Tibial nerve (tissue), 4 donors: ENCODE results near the gene RBKS. TPM values are rescaled to one million over a fixed set of nuclear protein-coding genes. Genes with fewer than 3 reads are reported as not detected.
"Not testable (repeated sequence)": the region's sequence is repeated elsewhere in the genome, so short reads cannot be mapped to it uniquely, and the experiment has no call there.

Experiments used
- DNase-seq, 2 donors: peaks; one replicate each; pipeline ENCODE4 v3.0.0-alpha.2; 2019; ENCODE audit warnings: low spot score in 2 of 2
- H3K27ac ChIP-seq, 4 donors: fragments of 200-600 bp; sonication (generic) in 3 of 4; one replicate each; pipeline ENCODE4 v1.5.1; 2017 to 2019; ENCODE audit warnings: mild to moderate bottlenecking in 1 of 4
- H3K27me3 ChIP-seq, 2 donors: fragments of 200-600 bp; sonication (generic) in 1 of 2; one replicate each; pipeline versions ENCODE4 v1.5.1 to v1.6.0; 2017 to 2019
- H3K36me3 ChIP-seq, 3 donors: fragments of 200-600 bp; sonication (generic); one replicate each; pipeline ENCODE4 v1.5.1; 2018 to 2019
- H3K4me1 ChIP-seq, 4 donors: fragments of 200-600 bp; sonication (generic) in 3 of 4; one replicate each; pipeline ENCODE4 v1.5.1; 2017 to 2019
- H3K4me3 ChIP-seq, 4 donors: fragments of 200-600 bp; sonication (generic) in 3 of 4; one replicate each; pipeline ENCODE4 v1.5.1; 2017 to 2019; ENCODE audit warnings: mild to moderate bottlenecking in 1 of 4, moderate library complexity in 1 of 4
- H3K9me3 ChIP-seq, 4 donors: fragments of 200-600 bp; sonication (generic) in 3 of 4; one replicate each; pipeline ENCODE4 v1.5.1; 2017 to 2019
- EP300 ChIP-seq, 2 donors: sonication (generic); formaldehyde crosslinking; IDR thresholded peaks; one replicate each; pipeline ENCODE4 v1.6.1; 2017; ENCODE audit warnings: antibody characterized with exemption in 2 of 2, mild to moderate bottlenecking in 1 of 2
- POLR2A ChIP-seq, 2 donors: fragments of 450-650 bp; IDR thresholded peaks; one replicate each; pipeline ENCODE4 v1.6.1; 2017; ENCODE audit warnings: antibody characterized with exemption in 2 of 2, mild to moderate bottlenecking in 2 of 2, moderate library complexity in 2 of 2
- WGBS, 2 donors: methylation state at CpG; one replicate each; pipeline ENCODE4 v1.1.5; 2018; 5-methylcytosine and 5-hydroxymethylcytosine counted together
- total RNA-seq, 4 donors: library from RNA; depleted of rRNA; stranded (reverse); fragments of >200 nt; gene quantifications; one replicate each; pipeline ENCODE4 v1.1.0, GENCODE V29; 2016
- TF ChIP-seq, protein P1 (sequence below), 5 experiments: fragments of 200-600 bp in 3 of 5; fragments of 450-650 bp in 2 of 5; sonication (generic) in 3 of 5; IDR thresholded peaks; one replicate each; pipeline ENCODE4 v1.5.1; 2016 to 2019; ENCODE audit warnings: antibody characterized with exemption in 5 of 5, mild to moderate bottlenecking in 3 of 5, moderate library complexity in 2 of 5

The RBKS gene
- total RNA-seq, 4 donors from 2014 or later, result 1.2 to 8.1 (median 4.4) TPM

DNA sequence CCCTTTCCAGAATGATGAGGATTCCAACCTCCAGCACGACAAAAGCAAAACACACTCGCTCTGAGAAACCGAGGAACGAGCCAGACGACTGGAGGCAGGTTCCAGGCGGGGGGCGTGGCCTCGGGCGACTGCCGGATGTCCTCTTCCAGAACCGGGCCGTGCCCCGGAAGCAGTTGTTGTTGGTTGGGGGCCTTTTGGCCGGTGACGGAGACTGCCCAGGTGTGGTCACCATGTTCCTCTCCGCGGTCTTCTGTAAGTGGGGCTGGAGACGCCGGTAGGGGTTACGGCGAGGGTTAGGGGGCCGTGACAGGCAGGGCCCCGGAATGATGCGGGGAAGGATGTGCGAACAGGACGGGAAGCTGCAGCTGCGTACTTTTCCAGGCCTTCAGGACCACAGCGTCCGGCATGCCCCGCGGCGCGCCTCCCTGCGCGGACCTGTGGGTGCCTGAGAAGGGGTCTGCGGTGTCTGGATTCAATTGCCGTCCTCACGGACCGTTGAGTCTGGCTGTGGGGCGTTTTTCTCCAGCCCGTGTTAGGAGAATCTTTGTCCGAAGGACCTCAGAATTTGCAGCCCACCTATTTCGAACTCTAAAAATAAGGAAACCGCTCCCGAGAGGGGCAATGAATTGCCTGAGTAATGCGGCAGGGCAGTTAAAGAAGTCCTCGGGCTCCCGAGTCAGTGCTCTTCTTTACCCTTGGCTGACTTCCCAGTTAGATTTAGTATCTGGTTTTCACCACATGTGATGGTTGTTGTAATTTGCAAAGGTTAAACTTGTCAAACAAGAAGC lies 118.4 kb downstream of the RBKS start, which contains the start of gene MRPL33:
TSS of gene MRPL33 (plus strand) at position 172 of the 788 bp plus-strand sequence. CDS start at position 231, 59 bp downstream.
- Histone ChIP-seq H3K27ac (peak within 1 kb of the TSS; percentile 71 to 90 (median 86)), H3K4me3 (peak within 1 kb of the TSS; percentile 68 to 84 (median 79)), H3K36me3 (peaks cover 0 to 21% (median 0%) of the 10 kb centered on the region in 3 donors), H3K9me3 (no peaks in the 10 kb centered on the region), H3K27me3 (no peaks in the 10 kb centered on the region), H3K4me1 (peaks cover 0 to 45% (median 17%) of the 10 kb centered on the region in 4 donors)
- TF ChIP-seq POLR2A (IDR thresholded peaks at IDR 0.05) (peak; percentile 46 to 77), EP300 (IDR thresholded peaks at IDR 0.05) (peak; percentile 84 to 98)
- TF ChIP-seq, protein P1, sequence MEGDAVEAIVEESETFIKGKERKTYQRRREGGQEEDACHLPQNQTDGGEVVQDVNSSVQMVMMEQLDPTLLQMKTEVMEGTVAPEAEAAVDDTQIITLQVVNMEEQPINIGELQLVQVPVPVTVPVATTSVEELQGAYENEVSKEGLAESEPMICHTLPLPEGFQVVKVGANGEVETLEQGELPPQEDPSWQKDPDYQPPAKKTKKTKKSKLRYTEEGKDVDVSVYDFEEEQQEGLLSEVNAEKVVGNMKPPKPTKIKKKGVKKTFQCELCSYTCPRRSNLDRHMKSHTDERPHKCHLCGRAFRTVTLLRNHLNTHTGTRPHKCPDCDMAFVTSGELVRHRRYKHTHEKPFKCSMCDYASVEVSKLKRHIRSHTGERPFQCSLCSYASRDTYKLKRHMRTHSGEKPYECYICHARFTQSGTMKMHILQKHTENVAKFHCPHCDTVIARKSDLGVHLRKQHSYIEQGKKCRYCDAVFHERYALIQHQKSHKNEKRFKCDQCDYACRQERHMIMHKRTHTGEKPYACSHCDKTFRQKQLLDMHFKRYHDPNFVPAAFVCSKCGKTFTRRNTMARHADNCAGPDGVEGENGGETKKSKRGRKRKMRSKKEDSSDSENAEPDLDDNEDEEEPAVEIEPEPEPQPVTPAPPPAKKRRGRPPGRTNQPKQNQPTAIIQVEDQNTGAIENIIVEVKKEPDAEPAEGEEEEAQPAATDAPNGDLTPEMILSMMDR (IDR thresholded peaks at IDR 0.05), result peak in 2 of 5 experiments; percentile 29
- peak; percentile 92 for DNase-seq
- 0 to 1% methylated on average over 24 to 35 of the region's 48 CpGs for WGBS, 2 donors

DNA sequence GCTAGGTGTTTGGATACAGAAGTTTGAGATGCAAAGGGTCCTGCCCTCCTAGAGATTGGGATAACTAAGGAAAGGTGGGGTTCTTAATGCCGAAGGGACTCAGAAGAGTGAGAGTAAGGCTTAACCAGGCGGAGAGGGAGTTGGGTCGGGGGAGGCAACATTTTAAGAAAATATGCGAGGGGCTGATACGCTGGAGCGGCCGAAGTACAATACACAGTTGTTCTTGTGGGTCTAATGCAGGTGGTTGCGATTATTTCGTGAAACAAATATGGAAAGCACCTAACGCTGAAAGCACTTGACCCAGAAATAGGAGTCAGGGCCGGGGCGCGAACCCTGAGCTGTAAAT lies 119.0 kb downstream of the RBKS start:
- H3K9me3 ChIP-seq, result no peaks in the 10 kb centered on the region
- peaks cover 0 to 43% (median 16%) of the 10 kb centered on the region in 4 donors for H3K4me1 ChIP-seq
- H3K36me3 ChIP-seq, result peaks cover 0 to 21% (median 0%) of the 10 kb centered on the region in 3 donors
- no peaks in the 10 kb centered on the region for H3K27me3 ChIP-seq
- H3K4me3 ChIP-seq, result peak overlapping the region; percentile 68 to 84 (median 79)
- TF ChIP-seq, protein P1 (IDR thresholded peaks at IDR 0.05), result no peak
- TF ChIP-seq POLR2A (IDR thresholded peaks at IDR 0.05) (no peak), EP300 (IDR thresholded peaks at IDR 0.05) (no peak)
- no peak for DNase-seq
- H3K27ac ChIP-seq, result peak overlapping the region; percentile 71 to 90 (median 86)
- 7 to 10% methylated on average over 13 of the region's 13 CpGs for WGBS, 2 donors

DNA sequence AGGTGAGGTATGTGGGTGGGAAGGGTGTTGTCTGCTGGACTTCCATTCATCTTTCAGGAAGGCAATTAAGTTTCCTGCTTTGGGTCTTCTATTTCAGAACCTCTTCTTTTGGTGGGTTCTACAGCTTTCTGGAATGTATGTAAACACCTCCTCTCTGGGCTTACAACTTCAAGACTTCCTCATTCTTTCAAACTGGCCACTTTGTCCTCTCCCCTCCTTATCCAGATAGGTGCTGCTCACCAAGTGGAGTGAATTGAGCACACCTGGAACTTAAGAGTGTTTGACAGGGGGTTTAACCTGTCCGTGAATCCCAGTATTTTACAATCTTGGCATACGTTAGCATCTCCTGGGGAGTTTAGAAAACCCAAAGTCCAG lies 123.9 kb downstream of the RBKS start:
- WGBS, 2 donors, result 86 to 87% methylated on average over 2 of the region's 2 CpGs
- H3K4me3 ChIP-seq, result peak overlapping the region in 1 of 4 donors; percentile 36
- H3K4me1 ChIP-seq, result peaks cover 0 to 33% (median 3%) of the 10 kb centered on the region in 4 donors
- no peak for TF ChIP-seq EP300 (IDR thresholded peaks at IDR 0.05)
- no peak for TF ChIP-seq POLR2A (IDR thresholded peaks at IDR 0.05)
- TF ChIP-seq, protein P1 (IDR thresholded peaks at IDR 0.05), result no peak
- H3K27me3 ChIP-seq, result no peaks in the 10 kb centered on the region
- no peaks in the 10 kb centered on the region for H3K9me3 ChIP-seq
- H3K36me3 ChIP-seq, result no peaks in the 10 kb centered on the region
- H3K27ac ChIP-seq, result no peak overlapping the region
- no peak for DNase-seq

DNA sequence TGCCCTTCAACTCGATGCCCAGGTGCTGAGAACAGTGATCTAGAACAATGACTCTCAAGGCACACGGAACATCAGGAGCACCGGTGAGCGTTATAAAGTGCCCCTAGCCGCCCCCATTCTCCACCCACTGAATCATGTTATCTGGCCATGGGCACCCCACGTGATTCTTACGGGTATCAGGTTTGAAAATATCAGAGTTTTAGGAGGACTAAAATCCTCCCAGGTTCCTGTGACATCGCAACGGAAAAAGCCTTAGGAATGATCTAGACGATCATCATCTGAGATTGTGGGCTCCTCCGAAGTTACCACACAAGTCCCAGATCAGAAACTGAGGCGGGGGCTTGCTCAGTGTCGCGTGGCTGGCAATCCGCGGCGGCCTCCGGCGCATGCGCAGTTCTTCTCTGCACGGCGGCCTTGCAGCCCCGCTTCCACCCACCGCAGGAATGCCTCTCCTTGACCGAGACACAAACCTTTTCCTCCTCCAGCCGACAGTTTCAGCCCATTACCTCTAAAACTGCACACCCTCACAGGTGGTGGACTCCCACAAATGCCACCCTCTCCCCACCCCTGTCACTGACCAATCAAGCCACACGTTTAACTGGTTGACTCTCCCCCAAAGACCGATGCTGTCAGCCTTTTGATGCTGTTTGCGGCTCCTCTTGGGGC lies 124.4 kb downstream of the RBKS start:
- no peaks in the 10 kb centered on the region for H3K36me3 ChIP-seq
- TF ChIP-seq, protein P1 (IDR thresholded peaks at IDR 0.05), result no peak
- TF ChIP-seq POLR2A (IDR thresholded peaks at IDR 0.05) (no peak), EP300 (IDR thresholded peaks at IDR 0.05) (no peak)
- H3K4me3 ChIP-seq, result peak overlapping the region in 2 of 4 donors; percentile 34 to 36
- H3K4me1 ChIP-seq, result peaks cover 0 to 33% (median 3%) of the 10 kb centered on the region in 4 donors
- DNase-seq, result no peak
- WGBS, 2 donors, result 14 to 25% methylated on average over 28 to 29 of the region's 29 CpGs
- H3K27ac ChIP-seq, result peak overlapping the region in 1 of 4 donors; percentile 11
- no peaks in the 10 kb centered on the region for H3K27me3 ChIP-seq
- H3K9me3 ChIP-seq, result no peaks in the 10 kb centered on the region

DNA sequence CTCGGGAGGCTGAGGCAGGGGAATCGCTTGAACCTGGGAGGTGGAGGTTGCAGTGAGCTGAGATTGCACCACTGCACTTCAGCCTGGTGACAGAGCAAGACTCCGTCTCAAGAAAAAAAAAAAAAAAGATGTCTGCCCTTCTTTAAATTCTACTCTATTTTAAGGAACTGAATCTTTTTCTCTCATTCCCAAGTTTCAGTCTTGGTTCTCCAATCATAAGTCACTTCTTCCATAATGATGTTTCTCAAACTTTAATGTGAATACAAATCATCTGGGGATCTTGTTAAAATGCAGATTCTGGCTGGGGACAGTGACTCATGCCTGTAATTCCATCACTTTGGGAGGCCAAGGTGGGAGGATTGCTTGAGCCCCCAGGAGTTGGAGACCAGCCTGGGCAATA lies 125.7 kb downstream of the RBKS start:
- WGBS, 2 donors, result 81 to 90% methylated on average over 3 of the region's 3 CpGs
- not testable (repeated sequence) for H3K27ac ChIP-seq, H3K27me3 ChIP-seq

More for the DNA sequence above, 125.7 kb downstream of the RBKS start:
- H3K36me3 ChIP-seq, H3K4me3 ChIP-seq, H3K9me3 ChIP-seq, DNase-seq: not testable (repeated sequence)
- H3K4me1 ChIP-seq, result peaks cover 0 to 33% (median 3%) of the 10 kb centered on the region in 4 donors
